Measurements from ENCODE around the gene RNF113A. TPM values are rescaled to one million over a fixed set of nuclear protein-coding genes. Genes with fewer than 3 reads are reported as not detected.
"Not testable (repeated sequence)": the region's sequence is repeated elsewhere in the genome, so short reads cannot be mapped to it uniquely, and the experiment has no call there.

Gene RNF113A
- 10 to 100 TPM in 1 of 2 donors, 1 to 10 TPM in 1; 9.6 to 10.1 TPM for total RNA-seq
- polyA plus RNA-seq, result 10 to 100 TPM in 1 of 2 donors, 1 to 10 TPM in 1; 9.4 to 16.1 TPM
- long read RNA-seq, donor 1, transcript RNF113A-201 (1 exons, 1,353 nt), result major isoform, 39 of 39 reads
- long read RNA-seq, donor 1, partial matches to known transcripts, result 0 of 39 reads
- long read RNA-seq, donor 1, other reads (novel, unspliced or antisense), result 0 of 39 reads
- long read RNA-seq, donor 2, partial matches to known transcripts, result 0 of 4 reads
- long read RNA-seq, donor 2, other reads (novel, unspliced or antisense), result 0 of 4 reads

DNA sequence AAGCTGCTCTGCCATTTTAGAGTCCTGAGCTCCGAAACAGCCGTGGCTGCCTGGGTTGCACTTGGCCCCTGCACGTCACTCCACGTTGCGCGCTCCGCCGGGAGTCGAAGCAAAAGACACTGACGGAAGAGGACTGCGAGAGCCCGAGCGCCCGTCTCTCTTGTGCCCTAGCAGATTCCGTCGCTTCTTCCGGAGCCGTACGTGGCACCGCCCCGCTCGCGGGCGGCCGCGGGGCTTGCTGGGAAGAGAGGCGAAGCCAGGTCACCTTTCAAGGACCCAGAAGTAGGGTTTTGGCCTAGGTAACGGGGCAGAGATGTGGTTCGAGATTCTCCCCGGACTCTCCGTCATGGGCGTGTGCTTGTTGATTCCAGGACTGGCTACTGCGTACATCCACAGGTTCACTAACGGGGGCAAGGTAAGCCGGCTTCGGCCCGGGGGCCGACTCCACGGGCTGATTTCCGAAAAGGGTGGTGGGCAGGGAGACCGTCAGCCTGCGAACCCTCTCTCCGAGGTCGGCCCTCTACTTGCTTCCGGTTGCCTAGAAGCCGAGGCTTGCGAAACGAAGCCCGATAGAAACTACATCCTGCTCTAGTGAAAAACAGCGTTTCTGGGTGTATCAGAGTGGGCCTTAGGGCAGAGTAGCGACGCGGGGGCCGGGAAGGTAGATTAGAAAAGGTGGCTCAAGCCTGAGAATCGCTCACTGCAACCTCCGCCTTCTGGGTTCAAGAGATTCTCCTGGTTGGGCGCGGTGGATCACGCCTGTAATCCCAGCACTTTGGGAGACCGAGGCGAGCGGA is at the start of gene RNF113A, which contains the start of gene NDUFA1:
TSS of gene RNF113A (minus strand) at position 135 of the 797 bp plus-strand sequence. CDS start at position 15, 120 bp downstream.
TSS of gene NDUFA1 (plus strand) at position 234 of the 797 bp plus-strand sequence. CDS start at position 314, 80 bp downstream.
- DNase-seq (peak; percentile 89 to 91), ATAC-seq (ENCODE audit: low FRiP score) (peak; percentile 95)
- intact Hi-C loops (cut with DNase I), result loop anchor here (2.0 to 10.0 kb wide), 5 partner anchors 19 to 407 kb away; partner anchors contain the start of genes RPL39 (in 2 of the 2), NKAP (in 1 of the 2), SLC25A5 (in 1 of the 2) and UPF3B (in 1 of the 2)
- Histone ChIP-seq H3K4me3 (ENCODE audit: low read length in 2 of 2) (peak within 1 kb of the TSS; percentile 42 to 63), H3K27me3 (ENCODE audit: control insufficient read depth in 1 of 2, insufficient read depth in 2 of 2, low read length in 1 of 2) (no peaks in the 10 kb centered on the region), H3K36me3 (ENCODE audit: control insufficient read depth in 1 of 2, insufficient read depth in 2 of 2, low read length in 1 of 2) (no peaks in the 10 kb centered on the region), H3K27ac (ENCODE audit: low read depth in 1 of 2, low read length in 2 of 2) (peak within 1 kb of the TSS in 1 of 2 donors; percentile 95), H3K4me1 (ENCODE audit: control insufficient read depth in 1 of 2, insufficient read depth in 2 of 2, low read length in 2 of 2) (no peaks in the 10 kb centered on the region), H3K9me3 (ENCODE audit: control insufficient read depth, low read length) (no peaks in the 10 kb centered on the region)
- 1 to 30% methylated on average over 62 of the region's 62 CpGs for WGBS, 2 donors

GRCh38 chrX:119919835-119920585 is 48.5 kb upstream of the RNF113A start:
- H3K4me3 ChIP-seq (ENCODE audit: low read length in 2 of 2), result no peak overlapping the region
- H3K4me1 ChIP-seq (ENCODE audit: control insufficient read depth in 1 of 2, insufficient read depth in 2 of 2, low read length in 2 of 2), result no peaks in the 10 kb centered on the region
- 67 to 74% methylated on average over 5 of the region's 5 CpGs for WGBS, 2 donors
- ATAC-seq (ENCODE audit: low FRiP score), result no peak
- no peaks in the 10 kb centered on the region for H3K9me3 ChIP-seq (ENCODE audit: control insufficient read depth, low read length)
- H3K27me3 ChIP-seq (ENCODE audit: control insufficient read depth in 1 of 2, insufficient read depth in 2 of 2, low read length in 1 of 2), result no peaks in the 10 kb centered on the region
- no peak for DNase-seq
- no peak overlapping the region for H3K27ac ChIP-seq (ENCODE audit: low read depth in 1 of 2, low read length in 2 of 2)
- H3K36me3 ChIP-seq (ENCODE audit: control insufficient read depth in 1 of 2, insufficient read depth in 2 of 2, low read length in 1 of 2), result no peaks in the 10 kb centered on the region
- intact Hi-C loops (cut with DNase I), result no loop called here

GRCh38 chrX:119917877-119918276 is 46.3 kb upstream of the RNF113A start:
- no peaks in the 10 kb centered on the region for H3K36me3 ChIP-seq (ENCODE audit: control insufficient read depth in 1 of 2, insufficient read depth in 2 of 2, low read length in 1 of 2)

DNA sequence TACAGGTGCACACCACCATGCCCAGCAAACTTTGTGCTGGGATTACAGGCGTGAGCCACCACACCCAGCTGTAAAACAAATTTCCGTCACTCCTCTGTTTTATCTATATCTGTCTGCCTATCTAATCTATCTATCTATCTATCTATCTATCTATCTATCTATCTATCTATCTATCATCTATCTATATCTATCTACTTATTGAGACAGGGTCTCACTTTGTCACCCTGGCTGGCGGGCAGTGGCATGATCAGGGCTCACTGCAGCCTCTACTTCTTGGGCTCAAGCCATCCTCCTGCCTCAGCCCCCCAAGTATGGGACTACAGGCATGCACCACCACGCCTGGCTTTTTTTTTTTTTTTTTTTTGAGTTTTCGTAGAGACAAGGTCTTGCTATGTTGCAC is 44.8 kb upstream of the RNF113A start:
- H3K9me3 ChIP-seq (ENCODE audit: control insufficient read depth, low read length), result no peaks in the 10 kb centered on the region
- no peaks in the 10 kb centered on the region for H3K36me3 ChIP-seq (ENCODE audit: control insufficient read depth in 1 of 2, insufficient read depth in 2 of 2, low read length in 1 of 2)
- ATAC-seq (ENCODE audit: low FRiP score), result no peak
- no peak overlapping the region for H3K4me3 ChIP-seq (ENCODE audit: low read length in 2 of 2)
- 75 to 88% methylated on average over 5 of the region's 5 CpGs for WGBS, 2 donors
- no peak for DNase-seq
- H3K27me3 ChIP-seq (ENCODE audit: control insufficient read depth in 1 of 2, insufficient read depth in 2 of 2, low read length in 1 of 2), result no peaks in the 10 kb centered on the region
- H3K27ac ChIP-seq (ENCODE audit: low read depth in 1 of 2, low read length in 2 of 2), result no peak overlapping the region
- no peaks in the 10 kb centered on the region for H3K4me1 ChIP-seq (ENCODE audit: control insufficient read depth in 1 of 2, insufficient read depth in 2 of 2, low read length in 2 of 2)
- intact Hi-C loops (cut with DNase I), result no loop called here

More at GRCh38 chrX:119917877-119918276, 46.3 kb upstream of the RNF113A start:
- DNase-seq, result no peak
- Histone ChIP-seq H3K4me1 (ENCODE audit: control insufficient read depth in 1 of 2, insufficient read depth in 2 of 2, low read length in 2 of 2) (no peaks in the 10 kb centered on the region), H3K27ac (ENCODE audit: low read depth in 1 of 2, low read length in 2 of 2) (no peak overlapping the region), H3K27me3 (ENCODE audit: control insufficient read depth in 1 of 2, insufficient read depth in 2 of 2, low read length in 1 of 2) (no peaks in the 10 kb centered on the region), H3K9me3 (ENCODE audit: control insufficient read depth, low read length) (no peaks in the 10 kb centered on the region), H3K4me3 (ENCODE audit: low read length in 2 of 2) (no peak overlapping the region)
- intact Hi-C loops (cut with DNase I), result no loop called here
- 81 to 92% methylated on average over 2 of the region's 2 CpGs for WGBS, 2 donors
- no peak for ATAC-seq (ENCODE audit: low FRiP score)

- intact Hi-C loops (cut with DNase I), result no loop called here
- H3K9me3 ChIP-seq (ENCODE audit: control insufficient read depth, low read length), result no peaks in the 10 kb centered on the region
- no peaks in the 10 kb centered on the region for H3K27me3 ChIP-seq (ENCODE audit: control insufficient read depth in 1 of 2, insufficient read depth in 2 of 2, low read length in 1 of 2)
- no peak overlapping the region for H3K4me3 ChIP-seq (ENCODE audit: low read length in 2 of 2)
- H3K27ac ChIP-seq (ENCODE audit: low read depth in 1 of 2, low read length in 2 of 2), result no peak overlapping the region
- WGBS, 2 donors, result 63 to 69% methylated on average over 1 of the region's 1 CpG
- DNase-seq (no peak), ATAC-seq (ENCODE audit: low FRiP score) (no peak)
- H3K36me3 ChIP-seq (ENCODE audit: control insufficient read depth in 1 of 2, insufficient read depth in 2 of 2, low read length in 1 of 2), result no peaks in the 10 kb centered on the region
- H3K4me1 ChIP-seq (ENCODE audit: control insufficient read depth in 1 of 2, insufficient read depth in 2 of 2, low read length in 2 of 2), result no peaks in the 10 kb centered on the region
Measured at GRCh38 chrX:119900976-119901375, 29.4 kb upstream of the RNF113A start.

GRCh38 chrX:119899125-119899524 is 27.6 kb upstream of the RNF113A start:
- Histone ChIP-seq H3K4me1 (ENCODE audit: control insufficient read depth in 1 of 2, insufficient read depth in 2 of 2, low read length in 2 of 2) (no peaks in the 10 kb centered on the region), H3K27ac (ENCODE audit: low read depth in 1 of 2, low read length in 2 of 2) (no peak overlapping the region), H3K9me3 (ENCODE audit: control insufficient read depth, low read length) (no peaks in the 10 kb centered on the region), H3K36me3 (ENCODE audit: control insufficient read depth in 1 of 2, insufficient read depth in 2 of 2, low read length in 1 of 2) (no peaks in the 10 kb centered on the region), H3K4me3 (ENCODE audit: low read length in 2 of 2) (no peak overlapping the region), H3K27me3 (ENCODE audit: control insufficient read depth in 1 of 2, insufficient read depth in 2 of 2, low read length in 1 of 2) (no peaks in the 10 kb centered on the region)
- DNase-seq (no peak), ATAC-seq (ENCODE audit: low FRiP score) (no peak)
- 9 to 22% methylated on average over 2 of the region's 2 CpGs for WGBS, 2 donors
- intact Hi-C loops (cut with DNase I), result no loop called here

GRCh38 chrX:119895843-119896326 is 24.4 kb upstream of the RNF113A start, which contains the start of gene AKAP14:
TSS of gene AKAP14 (plus strand) at chrX:119895893. CDS start at chrX:119903224, 7,331 bp downstream.
- Histone ChIP-seq H3K27me3 (ENCODE audit: control insufficient read depth in 1 of 2, insufficient read depth in 2 of 2, low read length in 1 of 2) (no peaks in the 10 kb centered on the region), H3K27ac (ENCODE audit: low read depth in 1 of 2, low read length in 2 of 2) (no peak within 1 kb of the TSS), H3K36me3 (ENCODE audit: control insufficient read depth in 1 of 2, insufficient read depth in 2 of 2, low read length in 1 of 2) (no peaks in the 10 kb centered on the region), H3K9me3 (ENCODE audit: control insufficient read depth, low read length) (no peaks in the 10 kb centered on the region), H3K4me1 (ENCODE audit: control insufficient read depth in 1 of 2, insufficient read depth in 2 of 2, low read length in 2 of 2) (no peaks in the 10 kb centered on the region), H3K4me3 (ENCODE audit: low read length in 2 of 2) (no peak within 1 kb of the TSS)
- DNase-seq (no peak), ATAC-seq (ENCODE audit: low FRiP score) (no peak)
- intact Hi-C loops (cut with DNase I), result no loop called here
- 42 to 58% methylated on average over 4 of the region's 4 CpGs for WGBS, 2 donors

GRCh38 chrX:119891961-119892692 is 20.6 kb upstream of the RNF113A start:
- H3K36me3 ChIP-seq (ENCODE audit: control insufficient read depth in 1 of 2, insufficient read depth in 2 of 2, low read length in 1 of 2); H3K9me3 ChIP-seq (ENCODE audit: control insufficient read depth, low read length); H3K4me3 ChIP-seq (ENCODE audit: low read length in 2 of 2); ATAC-seq (ENCODE audit: low FRiP score); H3K4me1 ChIP-seq (ENCODE audit: control insufficient read depth in 1 of 2, insufficient read depth in 2 of 2, low read length in 2 of 2); H3K27me3 ChIP-seq (ENCODE audit: control insufficient read depth in 1 of 2, insufficient read depth in 2 of 2, low read length in 1 of 2); intact Hi-C loops (cut with DNase I); DNase-seq; H3K27ac ChIP-seq (ENCODE audit: low read depth in 1 of 2, low read length in 2 of 2): not testable (repeated sequence)
- WGBS, 2 donors, result 56 to 67% methylated on average over 16 of the region's 16 CpGs
